ENCODE results near the gene MGAT5.

Gene MGAT5

DNA sequence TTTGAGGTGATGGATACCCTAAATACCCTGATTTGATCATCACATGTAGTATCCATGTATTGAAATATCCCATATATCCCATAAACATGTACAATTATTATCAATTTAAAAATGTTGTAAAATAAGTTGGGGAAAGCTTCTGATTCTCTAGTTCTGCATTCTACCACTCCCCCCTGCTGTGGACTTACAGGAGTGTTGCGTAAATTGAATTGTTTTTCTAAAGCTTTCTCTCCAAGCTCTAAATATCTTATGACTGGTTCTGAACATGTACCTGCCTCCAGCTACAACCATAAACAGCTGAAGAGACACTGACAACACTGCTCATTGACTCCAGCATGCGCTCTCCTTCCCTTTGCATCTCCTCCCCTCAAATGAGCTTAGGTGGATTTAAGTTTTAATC is 145.2 kb downstream of the MGAT5 start:
- Histone ChIP-seq H3K36me3 (replicated peaks) (no peaks in the 10 kb centered on the region), H3K9me3 (no peaks in the 10 kb centered on the region), H3K27me3 (ENCODE audit: low read depth) (no peaks in the 10 kb centered on the region), H3K4me3 (no peak overlapping the region), H3K4me1 (no peaks in the 10 kb centered on the region)
- DNase-seq (ENCODE audit: low spot score in 2 of 2): no peak
- in situ Hi-C loops (cut with MboI; ENCODE audit: low sequenced_read_pairs): no loop called here

DNA sequence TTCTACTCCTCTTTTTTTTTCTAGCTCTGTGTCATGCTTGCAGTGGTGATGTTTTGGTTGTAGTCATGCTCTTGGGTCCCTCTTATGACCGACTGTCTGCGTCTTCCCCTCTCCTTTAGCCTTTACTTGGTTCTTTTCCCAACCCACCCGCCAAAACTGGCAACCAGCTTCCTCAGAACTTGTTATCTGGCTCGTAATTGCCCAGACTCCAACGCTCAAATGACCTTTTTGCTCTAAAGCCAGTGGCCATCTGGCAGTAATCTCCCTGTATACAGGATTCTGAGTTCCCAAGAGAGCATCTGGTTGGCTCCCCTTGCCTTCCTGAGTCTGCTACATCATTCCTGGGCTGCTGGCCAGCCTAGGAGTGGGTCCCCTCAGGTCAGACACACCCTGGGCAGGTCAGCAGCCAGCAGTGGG is 147.2 kb downstream of the MGAT5 start:
- no peaks in the 10 kb centered on the region for H3K9me3 ChIP-seq
- in situ Hi-C loops (cut with MboI; ENCODE audit: low sequenced_read_pairs): loop anchor here (25.0 kb wide), 1 partner anchor 514 kb away; no protein-coding TSS in a partner anchor
- no peaks in the 10 kb centered on the region for H3K27me3 ChIP-seq (ENCODE audit: low read depth)
- no peak overlapping the region for H3K4me3 ChIP-seq
- no peak for DNase-seq (ENCODE audit: low spot score in 2 of 2)
- no peaks in the 10 kb centered on the region; the same call in 1 of the 2 replicates for H3K36me3 ChIP-seq (replicated peaks)
- no peaks in the 10 kb centered on the region for H3K4me1 ChIP-seq

DNA sequence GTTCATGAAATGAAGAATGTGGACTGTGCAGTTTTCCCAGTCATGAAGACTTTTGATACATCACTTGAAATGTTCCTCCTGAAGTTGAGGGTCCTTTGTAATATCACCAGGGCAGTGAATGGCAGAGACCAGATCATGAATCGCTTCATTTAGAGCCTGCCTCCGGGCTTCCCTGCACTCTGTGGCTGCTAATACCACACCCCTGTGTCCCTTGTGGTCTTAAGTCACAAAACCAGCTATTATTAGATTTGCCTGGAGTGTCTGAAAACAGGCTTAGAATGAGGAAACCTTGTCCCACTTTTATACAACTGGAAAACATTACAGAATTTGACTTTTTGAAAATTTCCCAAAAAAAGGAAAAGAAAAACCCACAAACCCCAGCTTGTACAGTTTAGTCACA is 147.9 kb downstream of the MGAT5 start:
- no peaks in the 10 kb centered on the region for H3K27me3 ChIP-seq (ENCODE audit: low read depth)
- in situ Hi-C loops (cut with MboI; ENCODE audit: low sequenced_read_pairs): loop anchor here (25.0 kb wide), 1 partner anchor 514 kb away; no protein-coding TSS in a partner anchor
- H3K4me3 ChIP-seq: no peak overlapping the region
- H3K9me3 ChIP-seq: no peaks in the 10 kb centered on the region
- DNase-seq (ENCODE audit: low spot score in 2 of 2): no peak
- no peaks in the 10 kb centered on the region for H3K4me1 ChIP-seq
- no peaks in the 10 kb centered on the region; the same call in 1 of the 2 replicates for H3K36me3 ChIP-seq (replicated peaks)

DNA sequence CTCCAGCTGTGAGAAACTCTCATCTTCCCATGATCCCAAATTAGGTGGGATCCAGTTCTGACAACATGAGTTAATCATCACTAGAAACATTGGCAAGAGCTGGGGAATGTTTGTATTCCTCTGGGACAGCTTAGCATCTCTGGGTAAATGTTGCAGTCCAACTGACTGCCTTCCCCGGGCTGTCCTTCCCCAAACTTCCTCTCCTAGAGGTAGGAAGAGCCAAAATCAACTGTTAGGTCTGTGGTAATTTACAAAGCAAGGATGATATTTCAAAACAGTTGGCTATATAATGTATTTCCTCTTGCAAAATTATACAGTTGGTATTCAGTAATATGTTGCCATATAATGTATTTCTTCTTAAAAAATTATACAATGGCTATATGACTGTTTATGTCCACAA is 148.5 kb downstream of the MGAT5 start:
- DNase-seq (ENCODE audit: low spot score in 2 of 2): no peak
- no peaks in the 10 kb centered on the region; the same call in 1 of the 2 replicates for H3K36me3 ChIP-seq (replicated peaks)
- no peak overlapping the region for H3K4me3 ChIP-seq
- no peaks in the 10 kb centered on the region for H3K4me1 ChIP-seq
- H3K27me3 ChIP-seq (ENCODE audit: low read depth): no peaks in the 10 kb centered on the region
- in situ Hi-C loops (cut with MboI; ENCODE audit: low sequenced_read_pairs): loop anchor here (25.0 kb wide), 1 partner anchor 515 kb away; no protein-coding TSS in a partner anchor
- no peaks in the 10 kb centered on the region for H3K9me3 ChIP-seq

DNA sequence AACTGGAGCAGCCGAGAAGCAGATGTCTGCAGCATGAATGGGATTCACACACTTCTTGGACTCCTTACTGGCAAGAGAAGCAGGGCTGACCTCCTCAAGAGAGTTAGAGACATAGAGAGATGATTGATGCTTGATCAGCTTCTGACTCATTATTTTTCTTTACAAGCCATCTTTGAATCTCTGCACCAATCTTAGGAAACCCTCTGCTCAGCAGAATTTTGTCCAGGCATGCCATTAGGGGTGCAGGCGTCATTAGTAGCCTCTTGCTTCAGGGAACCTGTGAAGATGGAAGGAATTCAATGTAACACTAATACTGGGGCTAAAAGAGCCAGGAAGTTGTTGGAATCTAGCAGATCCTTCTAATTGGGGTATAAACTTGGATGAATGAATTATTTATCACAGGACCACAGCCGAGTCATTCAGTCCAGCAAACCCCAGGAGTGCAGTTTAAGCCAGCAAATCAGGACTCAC is 151.8 kb downstream of the MGAT5 start:
- H3K4me1 ChIP-seq: peaks cover 9% of the 10 kb centered on the region
- in situ Hi-C loops (cut with MboI; ENCODE audit: low sequenced_read_pairs): loop anchor here (25.0 kb wide), 1 partner anchor 518 kb away; no protein-coding TSS in a partner anchor

DNA sequence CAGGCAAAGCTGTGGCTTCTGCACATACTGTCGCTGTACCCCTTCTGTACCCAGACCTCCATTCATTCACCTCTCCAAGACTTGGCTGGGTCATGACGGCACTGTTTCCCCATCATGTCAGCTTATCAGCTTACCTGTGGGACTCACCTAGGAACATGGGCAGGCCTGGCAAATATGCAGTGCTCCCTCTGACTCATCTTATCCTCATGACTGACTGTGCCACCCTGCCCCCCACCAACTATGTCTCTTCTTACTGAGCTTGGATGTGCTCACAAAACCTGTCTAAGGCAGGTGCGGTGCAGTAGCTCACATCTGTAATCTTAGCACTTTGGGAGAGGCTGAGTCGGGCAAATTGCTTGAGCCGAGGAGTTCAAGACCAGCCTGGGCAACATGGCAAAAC is 152.4 kb downstream of the MGAT5 start:
- H3K36me3 ChIP-seq (replicated peaks): no peaks in the 10 kb centered on the region; the same call in 1 of the 2 replicates
- no peaks in the 10 kb centered on the region for H3K9me3 ChIP-seq
- peaks cover 9% of the 10 kb centered on the region for H3K4me1 ChIP-seq
- no peak for DNase-seq (ENCODE audit: low spot score in 2 of 2)
- in situ Hi-C loops (cut with MboI; ENCODE audit: low sequenced_read_pairs): loop anchor here (25.0 kb wide), 1 partner anchor 519 kb away; no protein-coding TSS in a partner anchor
- no peaks in the 10 kb centered on the region for H3K27me3 ChIP-seq (ENCODE audit: low read depth)
- no peak overlapping the region for H3K4me3 ChIP-seq

More for the DNA sequence above, 151.8 kb downstream of the MGAT5 start:
- DNase-seq (ENCODE audit: low spot score in 2 of 2): no peak
- Histone ChIP-seq H3K9me3 (no peaks in the 10 kb centered on the region), H3K27me3 (ENCODE audit: low read depth) (no peaks in the 10 kb centered on the region), H3K4me3 (no peak overlapping the region), H3K36me3 (replicated peaks) (no peaks in the 10 kb centered on the region; the same call in 1 of the 2 replicates)

DNA sequence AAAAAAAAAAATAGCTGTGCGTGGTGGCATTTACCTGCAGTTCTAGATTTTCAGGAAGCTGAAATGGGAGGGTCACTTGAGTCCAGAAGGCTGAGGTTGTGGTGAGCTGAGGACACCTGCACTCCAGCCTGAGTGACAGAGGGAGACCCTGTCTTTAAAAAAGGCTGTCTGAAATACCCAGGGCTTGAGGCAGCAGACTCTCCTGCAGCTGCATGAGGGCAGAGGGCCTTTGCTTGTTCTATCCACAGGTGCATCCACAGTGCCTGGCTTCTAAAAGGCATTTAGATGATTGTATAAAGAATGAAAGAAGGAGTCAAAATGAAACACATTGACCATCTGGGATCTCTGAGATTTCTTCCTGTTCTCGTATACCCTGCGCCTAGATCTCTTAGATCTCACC is 152.9 kb downstream of the MGAT5 start:
- no peaks in the 10 kb centered on the region for H3K9me3 ChIP-seq
- no peak for DNase-seq (ENCODE audit: low spot score in 2 of 2)
- in situ Hi-C loops (cut with MboI; ENCODE audit: low sequenced_read_pairs): loop anchor here (25.0 kb wide), 1 partner anchor 519 kb away; no protein-coding TSS in a partner anchor
- no peak overlapping the region for H3K4me3 ChIP-seq
- H3K27me3 ChIP-seq (ENCODE audit: low read depth): no peaks in the 10 kb centered on the region
- peaks cover 9% of the 10 kb centered on the region for H3K4me1 ChIP-seq
- no peaks in the 10 kb centered on the region; the same call in 1 of the 2 replicates for H3K36me3 ChIP-seq (replicated peaks)

DNA sequence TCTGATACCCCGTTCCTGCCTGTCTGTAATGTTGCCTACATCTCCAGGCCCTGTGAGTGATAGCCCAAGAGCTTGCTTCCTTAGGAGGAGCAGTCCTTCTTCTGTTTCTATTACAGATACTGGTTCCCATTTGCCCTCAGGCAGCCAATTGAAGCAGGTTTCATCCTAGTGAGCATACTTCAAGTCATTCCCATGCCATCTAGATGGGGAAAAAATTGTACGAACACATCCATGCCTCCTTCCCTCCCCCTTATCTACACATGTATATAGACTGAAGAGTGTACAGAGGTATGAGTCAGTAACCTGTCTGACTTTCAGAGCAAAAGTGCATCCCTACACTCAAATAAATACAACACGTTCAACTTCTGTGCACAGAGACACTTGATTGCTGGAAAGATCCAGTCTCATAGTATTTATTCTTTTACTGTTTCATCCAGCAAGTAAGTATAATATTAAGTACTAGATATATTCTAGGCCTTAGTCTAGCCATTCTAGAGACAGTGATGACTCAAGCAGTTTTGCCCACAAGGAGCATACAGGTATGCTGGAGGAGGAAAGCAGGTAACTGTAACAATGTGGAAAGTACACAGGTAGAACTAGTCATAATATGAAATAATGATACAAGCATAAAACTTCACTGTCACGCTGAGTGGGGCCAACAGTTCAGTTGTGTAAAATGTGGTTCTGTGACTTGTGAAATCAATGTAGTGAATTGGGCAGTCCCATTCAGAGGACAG is 153.4 kb downstream of the MGAT5 start:
- no peak overlapping the region for H3K4me3 ChIP-seq
- H3K9me3 ChIP-seq: no peaks in the 10 kb centered on the region
- DNase-seq (ENCODE audit: low spot score in 2 of 2): no peak
- H3K36me3 ChIP-seq (replicated peaks): no peaks in the 10 kb centered on the region; the same call in 1 of the 2 replicates
- in situ Hi-C loops (cut with MboI; ENCODE audit: low sequenced_read_pairs): loop anchor here (25.0 kb wide), 1 partner anchor 520 kb away; no protein-coding TSS in a partner anchor
- H3K27me3 ChIP-seq (ENCODE audit: low read depth): no peaks in the 10 kb centered on the region
- peaks cover 9% of the 10 kb centered on the region for H3K4me1 ChIP-seq

DNA sequence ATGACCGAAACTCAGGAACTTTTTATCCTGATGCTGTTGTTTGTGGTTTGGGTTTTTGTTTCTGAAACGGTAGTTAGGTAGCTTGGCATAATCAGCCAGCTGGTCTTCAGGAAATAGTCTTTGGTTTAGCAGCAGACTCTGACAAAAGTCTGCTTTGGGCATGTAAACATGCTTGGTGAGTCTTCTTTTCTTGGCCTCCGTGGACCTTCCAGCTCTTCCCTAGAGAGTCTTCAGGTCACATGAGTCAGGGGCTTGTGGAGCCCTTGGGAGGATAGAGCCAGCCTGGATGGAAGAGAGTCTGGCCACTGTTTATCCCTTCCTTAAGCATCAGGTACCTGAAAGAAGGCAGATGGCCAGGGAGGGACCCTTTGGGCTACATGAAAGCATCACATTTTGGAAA is 154.5 kb downstream of the MGAT5 start:
- no peak for DNase-seq (ENCODE audit: low spot score in 2 of 2)
- H3K27me3 ChIP-seq (ENCODE audit: low read depth): no peaks in the 10 kb centered on the region
- in situ Hi-C loops (cut with MboI; ENCODE audit: low sequenced_read_pairs): loop anchor here (25.0 kb wide), 1 partner anchor 521 kb away; no protein-coding TSS in a partner anchor
- peaks cover 9% of the 10 kb centered on the region for H3K4me1 ChIP-seq
- no peaks in the 10 kb centered on the region for H3K9me3 ChIP-seq
- no peaks in the 10 kb centered on the region; the same call in 1 of the 2 replicates for H3K36me3 ChIP-seq (replicated peaks)
- H3K4me3 ChIP-seq: no peak overlapping the region

DNA sequence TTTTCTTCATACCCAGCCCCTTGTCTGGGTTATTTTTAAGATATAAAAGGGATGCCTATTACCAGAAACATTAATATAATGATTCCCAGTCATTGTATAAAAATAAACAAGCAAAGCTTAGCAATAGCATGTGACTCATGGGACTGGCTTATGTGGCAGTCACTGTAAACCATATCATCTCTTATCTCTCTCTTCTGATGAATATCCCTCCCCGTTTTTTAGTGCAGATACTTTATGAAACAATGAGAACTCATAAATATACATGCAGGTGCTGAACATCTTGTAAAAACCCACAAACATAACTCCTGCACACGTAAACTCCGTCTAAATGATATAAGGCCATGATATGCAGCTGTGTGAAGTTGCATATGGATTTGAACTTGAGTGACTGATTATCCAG is 154.9 kb downstream of the MGAT5 start:
- DNase-seq (ENCODE audit: low spot score in 2 of 2): no peak
- Histone ChIP-seq H3K36me3 (replicated peaks) (no peaks in the 10 kb centered on the region; the same call in 1 of the 2 replicates), H3K4me1 (peaks cover 9% of the 10 kb centered on the region), H3K9me3 (no peaks in the 10 kb centered on the region), H3K4me3 (no peak overlapping the region), H3K27me3 (ENCODE audit: low read depth) (no peaks in the 10 kb centered on the region)
- in situ Hi-C loops (cut with MboI; ENCODE audit: low sequenced_read_pairs): loop anchor here (25.0 kb wide), 1 partner anchor 521 kb away; no protein-coding TSS in a partner anchor

DNA sequence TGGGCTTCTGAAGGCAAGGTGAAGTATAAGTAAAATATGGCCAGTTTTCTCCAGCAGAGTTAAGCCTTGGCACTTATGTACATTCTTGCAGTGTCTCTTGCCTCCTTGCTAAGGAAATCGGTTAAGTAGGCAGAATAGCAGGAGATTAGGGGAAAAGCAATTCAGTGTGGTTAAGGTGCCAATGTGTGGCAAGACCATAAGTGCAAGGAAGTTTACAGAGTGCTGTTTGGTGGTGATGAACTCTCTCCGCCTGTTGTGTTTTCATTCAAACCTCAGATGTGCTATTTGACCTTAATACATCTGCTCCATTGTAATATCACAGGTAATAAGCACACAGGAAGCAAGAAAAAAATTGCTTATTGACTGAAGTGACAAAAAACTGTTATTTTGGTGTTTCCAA is 156.1 kb downstream of the MGAT5 start:
- in situ Hi-C loops (cut with MboI; ENCODE audit: low sequenced_read_pairs): loop anchor here (5.0 to 25.0 kb wide), 2 partner anchors 293 to 523 kb away; no protein-coding TSS in a partner anchor
- Histone ChIP-seq H3K9me3 (no peaks in the 10 kb centered on the region), H3K4me1 (peaks cover 9% of the 10 kb centered on the region), H3K36me3 (replicated peaks) (no peaks in the 10 kb centered on the region), H3K27me3 (ENCODE audit: low read depth) (no peaks in the 10 kb centered on the region), H3K4me3 (no peak overlapping the region)
- no peak for DNase-seq (ENCODE audit: low spot score in 2 of 2)

DNA sequence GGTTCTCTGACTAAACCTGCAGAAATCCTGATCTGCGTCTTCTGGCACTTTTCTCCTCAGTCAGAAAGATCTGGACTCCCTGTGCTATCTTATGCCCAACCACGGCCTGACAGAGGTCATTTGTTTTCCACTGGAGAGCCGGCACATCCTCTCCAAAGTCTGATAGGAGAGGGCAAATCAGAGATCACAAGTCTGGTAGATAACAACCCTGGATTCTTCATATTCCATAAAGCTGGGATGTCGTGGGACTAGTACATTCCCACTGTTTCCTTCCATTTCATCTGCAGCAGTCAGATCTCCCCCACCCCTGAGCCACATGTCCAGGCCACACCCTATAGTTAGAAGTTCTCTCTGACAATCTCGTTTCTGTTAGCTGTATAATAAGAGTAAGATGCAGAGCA is 157.0 kb downstream of the MGAT5 start:
- Histone ChIP-seq H3K9me3 (no peaks in the 10 kb centered on the region), H3K4me1 (peaks cover 9% of the 10 kb centered on the region), H3K4me3 (no peak overlapping the region), H3K27me3 (ENCODE audit: low read depth) (no peaks in the 10 kb centered on the region), H3K36me3 (replicated peaks) (no peaks in the 10 kb centered on the region)
- DNase-seq (ENCODE audit: low spot score in 2 of 2): no peak
- in situ Hi-C loops (cut with MboI; ENCODE audit: low sequenced_read_pairs): loop anchor here (5.0 to 25.0 kb wide), 2 partner anchors 294 to 524 kb away; no protein-coding TSS in a partner anchor

DNA sequence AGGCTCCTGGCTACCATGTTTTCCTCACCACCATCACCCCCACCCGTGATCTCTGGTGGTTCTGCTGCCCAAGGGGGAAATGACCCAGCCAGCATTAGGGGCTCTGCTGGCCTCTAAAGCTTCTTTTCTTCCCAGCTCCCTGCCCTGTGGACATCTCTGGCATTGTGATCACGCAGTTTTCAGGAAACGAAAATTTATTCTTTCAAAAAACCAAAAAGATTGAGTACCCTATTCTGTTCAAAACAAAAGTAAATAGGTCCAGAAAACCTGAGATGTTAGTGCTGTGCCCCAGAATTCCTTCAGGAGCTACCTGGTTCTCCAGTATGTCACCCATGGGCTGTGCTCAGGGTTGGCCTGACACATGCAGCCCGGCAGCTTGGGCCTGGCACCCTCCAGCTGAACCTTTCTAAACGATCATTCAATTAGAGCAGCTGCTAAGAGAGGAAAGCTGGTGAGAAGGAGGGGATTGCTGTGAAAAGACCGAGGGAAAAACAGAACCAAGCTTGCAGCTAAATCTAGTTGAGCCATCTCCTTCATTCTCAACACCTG is 157.5 kb downstream of the MGAT5 start:
- no peak for DNase-seq (ENCODE audit: low spot score in 2 of 2)
- in situ Hi-C loops (cut with MboI; ENCODE audit: low sequenced_read_pairs): loop anchor here (5.0 to 25.0 kb wide), 2 partner anchors 294 to 524 kb away; no protein-coding TSS in a partner anchor
- peaks cover 9% of the 10 kb centered on the region for H3K4me1 ChIP-seq
- H3K36me3 ChIP-seq (replicated peaks): no peaks in the 10 kb centered on the region
- no peaks in the 10 kb centered on the region for H3K9me3 ChIP-seq
- no peak overlapping the region for H3K4me3 ChIP-seq
- no peaks in the 10 kb centered on the region for H3K27me3 ChIP-seq (ENCODE audit: low read depth)

Measured in HAP-1 (cell line).